Parathyroid adenoma (tissue), 2 donors: ENCODE data around the gene ARF3.

Experiments used
- H2AFZ ChIP-seq: fragments of 300-600 bp; sonication (generic); one replicate; pipeline ENCODE4 v1.7.0; 2017; ENCODE audit warnings: antibody characterized with exemption, mild to moderate bottlenecking
- H3K27ac ChIP-seq: fragments of 300-600 bp; sonication (generic); one replicate; pipeline ENCODE4 v1.7.0; 2017
- H3K27me3 ChIP-seq: fragments of 300-600 bp; sonication (generic); one replicate; pipeline ENCODE4 v1.7.0; 2017; ENCODE audit warnings: low read length; ENCODE audit not compliant: control insufficient read depth, insufficient read depth
- H3K36me3 ChIP-seq: fragments of 300-600 bp; sonication (generic); one replicate; pipeline ENCODE4 v1.7.0; 2017; ENCODE audit warnings: low read length; ENCODE audit not compliant: control insufficient read depth, insufficient read depth
- H3K4me1 ChIP-seq: fragments of 300-600 bp; sonication (generic); one replicate; pipeline ENCODE4 v1.7.0; 2017; ENCODE audit warnings: control low read depth
- H3K4me2 ChIP-seq: fragments of 300-600 bp; sonication (generic); one replicate; pipeline ENCODE4 v1.7.0; 2017; ENCODE audit warnings: low read length
- H3K4me3 ChIP-seq: fragments of 300-600 bp; sonication (generic); one replicate; pipeline ENCODE4 v1.7.0; 2017; ENCODE audit warnings: low read depth, low read length
- H3K79me2 ChIP-seq: fragments of 300-600 bp; sonication (generic); one replicate; pipeline ENCODE4 v1.7.0; 2017; ENCODE audit warnings: control low read depth
- H3K9ac ChIP-seq: fragments of 300-600 bp; sonication (generic); one replicate; pipeline ENCODE4 v1.7.0; 2017; ENCODE audit warnings: mild to moderate bottlenecking
- H3K9me3 ChIP-seq: fragments of 300-600 bp; sonication (generic); one replicate; pipeline ENCODE4 v1.7.0; 2017; ENCODE audit warnings: low read length; ENCODE audit not compliant: control insufficient read depth
- TF ChIP-seq, protein P1 (sequence below): fragments of 300-600 bp; sonication (generic); IDR thresholded peaks from one replicate; pipeline ENCODE4 v1.7.0; 2017; ENCODE audit warnings: antibody characterized with exemption, mild to moderate bottlenecking
- donor health status: primary hyperparathyroidism.

Gene ARF3

DNA sequence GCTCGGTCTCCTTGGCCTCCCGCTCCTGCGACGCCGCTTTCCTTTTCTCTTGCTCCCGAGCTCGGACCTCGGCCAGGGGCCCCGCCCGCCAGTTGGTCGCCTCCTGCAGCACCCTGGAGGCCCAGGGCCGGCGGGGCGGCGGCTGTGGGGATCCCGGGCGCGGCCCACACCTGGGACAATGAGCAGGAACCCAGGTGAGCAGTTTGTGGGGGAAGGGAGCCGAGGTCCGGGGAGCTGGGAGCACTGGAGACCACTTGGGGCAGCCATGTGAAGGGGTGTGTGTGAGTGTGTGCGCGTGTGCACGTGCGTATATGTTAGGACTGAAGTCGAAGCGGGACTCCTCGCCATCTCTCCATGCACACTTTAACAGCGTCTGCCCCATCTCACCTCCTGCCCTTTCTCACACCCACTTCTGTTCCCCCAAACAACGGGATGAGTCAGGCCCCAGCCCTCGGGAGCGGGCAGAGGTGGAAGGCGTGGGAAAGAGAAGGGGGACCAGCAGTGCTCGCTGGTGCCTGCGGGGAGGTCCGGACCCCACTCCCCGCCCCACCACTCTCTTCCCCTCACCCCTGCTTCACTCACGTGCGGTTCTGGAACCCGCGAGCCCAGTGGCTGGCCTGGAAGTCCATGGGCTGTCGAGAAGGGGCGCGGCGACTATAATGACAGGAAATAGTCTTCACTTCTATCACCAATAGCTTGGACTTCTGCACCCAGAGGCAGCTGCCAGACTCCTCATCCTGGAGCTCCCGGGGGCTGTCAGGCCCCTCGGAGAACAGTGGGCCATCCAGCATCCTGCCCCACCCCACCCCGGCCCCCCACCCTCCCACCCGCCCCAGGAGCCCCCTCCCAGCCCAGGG lies 41.4 kb upstream of the ARF3 start:
- no peaks in the 10 kb centered on the region for H3K36me3 ChIP-seq
- TF ChIP-seq, protein P1, sequence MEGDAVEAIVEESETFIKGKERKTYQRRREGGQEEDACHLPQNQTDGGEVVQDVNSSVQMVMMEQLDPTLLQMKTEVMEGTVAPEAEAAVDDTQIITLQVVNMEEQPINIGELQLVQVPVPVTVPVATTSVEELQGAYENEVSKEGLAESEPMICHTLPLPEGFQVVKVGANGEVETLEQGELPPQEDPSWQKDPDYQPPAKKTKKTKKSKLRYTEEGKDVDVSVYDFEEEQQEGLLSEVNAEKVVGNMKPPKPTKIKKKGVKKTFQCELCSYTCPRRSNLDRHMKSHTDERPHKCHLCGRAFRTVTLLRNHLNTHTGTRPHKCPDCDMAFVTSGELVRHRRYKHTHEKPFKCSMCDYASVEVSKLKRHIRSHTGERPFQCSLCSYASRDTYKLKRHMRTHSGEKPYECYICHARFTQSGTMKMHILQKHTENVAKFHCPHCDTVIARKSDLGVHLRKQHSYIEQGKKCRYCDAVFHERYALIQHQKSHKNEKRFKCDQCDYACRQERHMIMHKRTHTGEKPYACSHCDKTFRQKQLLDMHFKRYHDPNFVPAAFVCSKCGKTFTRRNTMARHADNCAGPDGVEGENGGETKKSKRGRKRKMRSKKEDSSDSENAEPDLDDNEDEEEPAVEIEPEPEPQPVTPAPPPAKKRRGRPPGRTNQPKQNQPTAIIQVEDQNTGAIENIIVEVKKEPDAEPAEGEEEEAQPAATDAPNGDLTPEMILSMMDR: no peak
- no peak overlapping the region for H3K9ac ChIP-seq
- peak overlapping the region; percentile 80 for H3K4me2 ChIP-seq
- peak overlapping the region; percentile 46 for H3K4me3 ChIP-seq
- no peaks in the 10 kb centered on the region for H3K79me2 ChIP-seq
- H2AFZ ChIP-seq: peak overlapping the region; percentile 63
- no peaks in the 10 kb centered on the region for H3K27me3 ChIP-seq
- H3K9me3 ChIP-seq: no peaks in the 10 kb centered on the region
- H3K4me1 ChIP-seq: peaks cover 8% of the 10 kb centered on the region
- H3K27ac ChIP-seq: no peak overlapping the region

DNA sequence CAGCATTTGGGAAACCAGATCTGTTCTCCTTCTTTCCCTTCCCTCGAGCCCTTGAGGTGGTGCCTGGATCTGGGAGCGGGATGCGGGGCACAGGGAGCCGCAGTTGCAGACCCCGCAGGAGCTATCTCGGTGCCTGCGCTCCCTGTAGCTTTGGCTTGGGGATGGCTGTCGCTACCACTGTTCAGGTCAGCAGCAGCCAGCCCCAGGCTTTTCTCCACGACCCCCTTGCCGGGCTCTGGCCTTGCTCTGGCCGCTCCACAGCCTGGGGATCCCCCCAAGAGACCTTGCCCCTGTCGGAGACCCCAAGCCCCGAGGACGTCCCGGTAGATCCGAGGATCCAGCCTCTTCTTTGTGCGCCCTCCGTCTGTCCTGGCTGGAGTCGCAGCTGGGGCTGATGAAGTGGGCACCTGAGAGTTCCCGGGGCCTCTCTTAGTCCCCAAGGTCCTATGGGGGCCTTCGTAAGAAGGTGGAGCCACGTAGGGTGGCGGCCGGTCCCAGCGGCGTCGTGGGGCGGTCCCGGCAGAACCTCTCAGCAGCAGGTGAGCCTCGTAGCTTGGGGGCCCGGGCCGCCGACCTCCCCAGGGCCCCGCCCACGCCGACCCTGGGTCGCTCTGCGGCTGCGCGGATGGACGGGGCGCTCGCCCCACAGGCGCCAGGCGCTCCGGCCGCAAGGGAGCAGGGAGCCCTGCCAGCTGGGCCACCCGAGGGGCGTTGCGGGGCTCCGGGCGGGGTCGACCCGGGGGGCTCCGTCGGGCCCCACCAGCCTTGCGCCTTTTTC lies 40.6 kb upstream of the ARF3 start:
- Histone ChIP-seq H3K27ac (no peak overlapping the region), H3K27me3 (no peaks in the 10 kb centered on the region), H3K4me2 (peak overlapping the region; percentile 80), H3K36me3 (no peaks in the 10 kb centered on the region), H2AFZ (peak overlapping the region; percentile 63), H3K9me3 (no peaks in the 10 kb centered on the region), H3K4me3 (peak overlapping the region; percentile 46), H3K9ac (no peak overlapping the region), H3K79me2 (no peaks in the 10 kb centered on the region), H3K4me1 (peaks cover 8% of the 10 kb centered on the region)
- TF ChIP-seq, protein P1: no peak

DNA sequence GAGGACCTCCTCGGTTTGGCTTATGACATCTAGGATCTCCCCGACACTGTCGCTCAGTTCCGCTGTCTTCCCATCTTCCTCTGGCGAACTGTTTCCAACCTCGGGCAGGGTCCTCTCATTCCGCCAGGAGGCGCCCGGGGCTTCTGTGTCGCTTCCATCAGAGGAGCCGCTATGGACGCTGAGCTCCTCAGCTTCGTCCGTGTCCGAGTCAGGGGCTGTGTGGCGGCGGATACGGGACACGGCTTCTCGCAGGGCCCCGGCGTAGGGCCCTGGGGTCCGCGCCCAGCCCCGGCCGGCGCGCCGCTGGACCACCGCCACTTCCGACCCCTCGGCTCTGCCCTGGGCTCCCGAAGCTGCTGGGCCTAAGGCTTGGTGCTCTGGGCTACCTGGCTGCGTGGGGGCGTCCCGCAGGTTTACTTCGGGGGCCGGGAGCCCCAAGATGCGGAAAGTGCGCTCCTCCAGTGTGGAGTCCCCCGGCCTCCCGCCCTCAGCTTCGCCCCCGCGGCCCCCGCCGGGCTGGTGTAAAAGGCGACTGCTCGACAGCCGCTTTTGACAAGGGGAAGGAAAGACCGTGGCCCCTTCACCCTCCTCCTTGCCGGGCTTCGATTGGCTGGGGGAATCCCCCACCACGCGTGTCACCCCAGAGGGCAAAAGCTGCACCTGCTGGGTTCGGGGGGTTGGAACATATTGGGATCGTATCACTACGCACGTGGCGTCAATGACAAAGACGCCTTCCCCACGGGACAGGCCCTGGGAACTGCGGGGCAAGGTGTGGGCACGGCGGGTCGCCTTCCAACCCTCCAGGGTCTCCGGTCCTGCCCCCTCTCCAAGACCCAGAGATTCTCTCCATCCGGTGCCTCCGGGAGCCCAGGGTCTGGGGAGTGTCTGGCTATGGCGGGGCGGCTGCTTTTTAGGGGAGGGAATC lies 39.8 kb upstream of the ARF3 start:
- Histone ChIP-seq H3K4me3 (no peak overlapping the region), H2AFZ (peak overlapping the region; percentile 75), H3K4me2 (peak overlapping the region; percentile 40), H3K27me3 (no peaks in the 10 kb centered on the region), H3K27ac (no peak overlapping the region), H3K4me1 (peaks cover 8% of the 10 kb centered on the region), H3K9me3 (no peaks in the 10 kb centered on the region), H3K79me2 (no peaks in the 10 kb centered on the region), H3K36me3 (no peaks in the 10 kb centered on the region), H3K9ac (no peak overlapping the region)
- TF ChIP-seq, protein P1: peak; percentile 85

DNA sequence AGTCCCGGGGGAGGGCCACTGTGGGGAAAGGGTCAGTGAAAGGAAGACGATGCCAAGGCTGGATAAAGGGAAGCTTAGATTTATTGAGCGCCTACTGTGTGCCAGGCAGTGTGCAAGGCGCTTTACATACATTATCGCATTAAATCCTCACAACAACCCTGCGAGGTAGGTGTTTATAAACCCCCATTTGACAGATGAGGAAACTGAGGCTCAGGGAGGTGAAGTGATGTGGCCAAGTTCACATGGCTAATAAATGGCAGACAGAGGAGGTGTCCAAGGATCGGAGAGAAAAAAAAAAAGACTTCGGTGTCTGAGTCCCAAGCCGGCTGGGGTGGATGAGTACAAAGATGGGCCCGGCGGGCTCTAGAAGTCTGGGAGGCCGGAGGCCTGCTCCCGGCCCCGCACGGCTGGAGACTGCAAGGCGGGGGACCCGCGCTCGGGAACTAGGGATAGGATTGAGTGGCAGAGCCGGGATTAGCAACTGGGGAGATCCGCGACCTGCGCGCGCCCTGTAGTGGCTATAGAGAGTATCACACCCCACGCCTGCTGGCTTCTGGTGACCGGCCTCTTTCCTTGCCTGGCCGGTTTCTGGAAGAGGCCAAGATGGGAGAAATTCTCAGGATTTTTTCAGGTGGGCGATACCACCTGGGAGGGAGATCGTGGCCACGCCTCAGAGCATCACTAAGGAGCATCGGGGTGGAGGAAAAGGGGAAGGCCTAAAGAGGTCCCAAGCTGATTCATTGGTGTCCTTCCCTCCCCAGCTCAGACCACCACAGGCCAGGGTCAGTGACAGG lies 38.0 kb upstream of the ARF3 start:
- Histone ChIP-seq H3K4me1 (peaks cover 8% of the 10 kb centered on the region), H3K9ac (no peak overlapping the region), H3K79me2 (no peaks in the 10 kb centered on the region), H3K27me3 (no peaks in the 10 kb centered on the region), H2AFZ (peak overlapping the region; percentile 80), H3K9me3 (no peaks in the 10 kb centered on the region), H3K36me3 (no peaks in the 10 kb centered on the region), H3K4me2 (peak overlapping the region; percentile 60), H3K27ac (no peak overlapping the region), H3K4me3 (no peak overlapping the region)
- TF ChIP-seq, protein P1: peak; percentile 90
